Activated CD8-positive, alpha-beta memory T cell treated with anti-CD3 and anti-CD28 coated beads, Interleukin-2, amount 50 U/mL, for 24 hours (primary cell): Measurements from ENCODE around the gene ARSD.

Source experiments
- DNase-seq: peaks from one replicate; pipeline ENCODE4 v3.0.0-alpha.2; 2020; ENCODE audit errors: extremely low read depth

The ARSD gene

GRCh38 chrX:2854918-2855317 lies 74.2 kb downstream of the ARSD start:
- no peak for DNase-seq
